GM21381 (cell line): ENCODE results near the gene CBX7.
A peak's percentile ranks its signal among the peaks of the same experiment; 100 is the strongest.

Experiments used
- ATAC-seq: cut with Tn5 transposase; IDR thresholded peaks from one replicate; pipeline ENCODE4 v1.9.1; 2021; ENCODE audit warnings: mild to moderate bottlenecking, moderate library complexity; ENCODE audit not compliant: unreplicated experiment

CBX7 gene

DNA sequence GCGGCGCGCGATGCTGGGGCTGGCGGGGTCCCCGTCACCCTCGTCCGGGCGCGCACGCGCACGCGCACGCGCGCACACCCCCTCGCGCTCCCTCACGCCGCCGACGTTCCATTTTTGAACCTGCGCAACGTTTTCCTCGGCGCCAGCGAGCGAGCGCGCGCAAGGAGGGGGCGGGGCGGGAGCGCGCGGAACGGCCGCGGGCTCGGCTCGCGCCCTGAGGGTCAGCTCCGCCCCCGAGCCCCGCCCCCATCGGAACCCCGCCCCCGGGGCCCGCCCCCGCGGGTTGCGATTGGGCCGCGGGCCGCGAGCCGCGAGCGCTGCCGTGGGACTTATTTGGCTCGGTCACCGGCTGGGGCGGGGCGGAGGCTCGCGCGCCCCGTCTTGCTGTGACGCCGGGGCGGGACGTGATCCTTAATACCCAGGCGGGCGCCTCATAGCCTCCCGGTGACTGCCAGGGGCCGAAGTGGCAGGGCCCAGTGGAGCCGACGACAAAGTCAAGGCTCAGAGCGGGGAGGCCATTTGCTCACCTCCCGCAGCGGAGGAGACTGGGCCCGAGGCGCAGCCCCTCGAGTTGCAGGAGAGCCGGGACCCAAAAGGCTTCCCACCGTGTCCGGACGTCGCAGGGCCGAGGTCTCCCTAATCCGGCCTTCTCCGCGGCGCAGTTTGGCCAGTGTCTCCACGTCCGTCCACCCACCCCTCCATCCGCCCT lies at the start of gene CBX7:
Gene CBX7, minus strand, starts transcription at position 170 of the 709 bp plus-strand sequence. CDS start 236 bp downstream, outside the sequence.
- ATAC-seq: peak; percentile 72

DNA sequence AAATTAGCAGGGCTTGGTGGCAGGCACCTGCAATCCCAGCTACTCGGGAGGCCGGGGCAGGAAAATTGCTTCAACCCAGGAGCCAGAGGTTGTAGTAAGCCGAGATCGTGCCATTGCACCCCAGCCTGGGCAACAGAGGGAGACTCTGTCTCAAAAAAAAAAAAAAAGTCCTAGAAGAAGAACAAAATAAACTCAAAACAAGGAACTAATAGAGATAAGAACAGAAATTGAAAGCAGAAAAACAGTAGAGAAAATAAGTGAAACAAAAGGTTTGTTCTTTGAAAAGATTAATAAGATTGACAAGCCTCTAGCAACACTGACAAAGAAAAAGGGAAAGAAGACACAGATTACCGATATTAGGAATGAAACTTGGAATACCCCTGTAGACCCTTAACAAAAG lies 45.1 kb upstream of the CBX7 start:
- no peak for ATAC-seq

DNA sequence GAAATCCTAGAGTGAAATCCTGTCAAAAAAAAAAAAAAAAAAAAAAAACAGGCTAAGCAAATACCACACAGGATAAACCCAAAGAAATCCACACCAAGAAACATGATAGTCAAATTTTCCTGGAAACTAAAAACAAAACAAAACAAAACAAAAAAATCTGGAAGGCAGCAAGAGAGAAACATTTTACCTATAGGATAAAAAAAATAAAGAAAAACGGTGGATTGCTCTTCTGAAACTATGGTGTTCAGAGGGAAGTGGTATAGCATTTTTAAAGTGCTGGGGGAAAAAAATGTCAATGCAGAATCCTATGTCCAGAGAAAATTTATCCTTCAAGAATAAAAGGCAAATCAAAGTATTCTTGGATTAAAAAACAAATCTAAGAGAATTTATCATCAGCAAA lies 41.6 kb upstream of the CBX7 start:
- no peak for ATAC-seq

DNA sequence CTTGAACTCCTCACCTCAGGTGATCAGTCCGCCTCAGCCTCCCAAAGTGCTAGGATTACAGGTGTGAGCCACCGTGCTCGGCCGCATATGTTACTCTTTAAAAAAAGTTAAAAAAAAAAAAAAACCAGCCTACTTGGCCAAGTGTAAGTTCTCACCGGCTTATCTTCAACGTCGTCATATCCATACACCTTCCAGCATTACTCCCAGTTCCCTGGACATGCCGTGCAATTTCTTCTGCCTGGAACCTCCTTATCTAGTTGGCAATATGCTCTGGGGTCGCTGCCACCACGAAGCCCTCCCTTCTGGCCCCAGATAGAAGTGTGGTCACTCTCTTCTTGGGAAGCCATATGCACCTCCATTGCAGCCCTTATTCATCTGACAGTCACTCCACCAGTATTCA lies 36.3 kb upstream of the CBX7 start:
- ATAC-seq: no peak

DNA sequence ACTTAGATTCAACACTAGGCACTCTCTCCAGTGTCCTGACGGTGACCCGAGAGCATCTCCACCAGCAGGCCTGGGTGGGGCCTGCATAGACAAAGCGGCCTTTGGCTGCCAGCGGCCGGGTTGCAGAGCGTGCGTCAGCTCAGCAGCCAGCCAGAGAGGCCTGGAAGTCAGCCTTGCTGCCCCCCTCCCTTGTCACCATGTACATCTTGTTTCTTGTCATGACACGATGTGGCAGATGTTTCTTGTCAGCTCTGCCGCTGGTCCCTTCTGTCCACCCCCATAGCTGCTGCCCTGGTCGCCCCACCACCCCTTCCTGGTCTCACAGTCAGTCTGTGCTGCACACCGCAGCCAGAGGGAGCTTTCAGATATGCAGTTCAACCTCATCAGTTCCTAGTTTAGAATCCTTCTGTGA lies 33.1 kb upstream of the CBX7 start:
- ATAC-seq: no peak

DNA sequence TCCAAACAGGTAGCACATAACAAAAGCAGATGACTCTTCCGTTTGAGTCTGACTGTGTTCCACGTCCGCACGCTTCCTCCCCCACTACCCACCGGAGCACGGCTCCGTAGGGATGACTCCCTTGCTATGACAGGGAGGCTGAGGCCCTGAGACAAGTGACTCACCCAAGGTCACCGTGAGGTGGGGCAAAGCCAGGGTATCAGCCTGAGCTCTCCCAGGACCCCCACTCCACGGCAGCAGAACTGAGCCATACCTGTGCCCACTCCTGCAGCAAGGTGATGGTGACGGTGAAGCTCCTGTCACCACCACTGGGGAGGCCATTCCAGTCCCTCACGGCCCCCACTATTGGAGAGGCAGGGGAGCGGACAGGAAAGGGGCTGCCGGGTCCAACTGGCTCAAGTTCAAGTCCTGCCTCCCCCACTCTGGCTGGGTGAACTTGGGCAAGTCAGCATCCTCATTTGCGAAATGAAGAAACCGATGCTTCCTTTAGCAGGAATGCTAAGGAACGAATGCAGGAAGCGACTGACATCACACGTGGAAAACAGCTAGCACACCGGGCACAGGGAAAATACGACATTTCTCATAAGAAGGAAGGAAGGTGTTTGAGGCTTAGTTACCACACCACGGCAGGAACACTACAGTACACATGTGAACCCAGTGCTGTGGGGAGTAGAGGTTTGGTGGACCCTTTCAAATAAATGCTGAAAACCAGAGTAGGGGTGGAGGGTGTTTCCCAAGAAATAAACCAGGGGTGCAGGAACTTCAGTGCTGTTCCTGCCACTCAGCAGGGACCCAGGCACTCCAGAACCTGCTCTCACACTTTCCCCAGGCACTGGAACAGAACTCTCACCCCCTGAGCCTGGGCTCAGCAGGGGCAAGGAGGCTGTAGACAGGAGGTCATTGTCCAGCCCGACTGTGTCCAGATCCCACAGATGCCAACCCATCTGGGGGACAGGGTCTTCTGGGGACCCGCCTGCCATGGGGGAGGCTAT lies 32.4 kb upstream of the CBX7 start:
- ATAC-seq: no peak

DNA sequence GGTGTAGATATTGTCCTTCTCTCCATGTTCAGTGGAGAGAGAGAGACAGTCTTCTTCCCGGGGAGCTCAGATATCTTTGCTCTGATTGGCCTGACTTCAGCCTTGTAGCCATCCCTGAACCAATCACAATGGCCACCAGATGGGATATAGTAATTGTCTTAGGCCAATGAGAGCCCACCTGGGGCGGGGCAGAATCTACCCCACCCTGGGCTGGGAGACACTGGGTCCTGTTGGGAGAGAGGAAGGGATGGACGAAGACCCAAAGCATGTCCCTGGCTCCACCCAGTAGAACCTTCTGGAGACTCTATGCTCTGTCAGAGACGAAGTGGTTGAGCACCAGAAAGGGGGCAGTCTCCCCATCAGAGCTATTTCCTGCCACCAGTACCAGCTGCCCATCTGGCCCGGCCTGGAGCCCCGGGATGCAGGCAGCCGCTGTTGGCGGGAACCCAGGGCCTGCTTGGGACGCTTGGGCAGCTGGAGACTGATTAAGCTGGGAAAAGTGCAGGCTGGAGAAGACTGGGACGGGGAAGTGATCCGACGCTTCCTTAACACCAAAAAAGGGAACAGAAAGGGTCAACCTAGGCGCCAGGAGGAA lies 31.6 kb upstream of the CBX7 start:
- no peak for ATAC-seq

DNA sequence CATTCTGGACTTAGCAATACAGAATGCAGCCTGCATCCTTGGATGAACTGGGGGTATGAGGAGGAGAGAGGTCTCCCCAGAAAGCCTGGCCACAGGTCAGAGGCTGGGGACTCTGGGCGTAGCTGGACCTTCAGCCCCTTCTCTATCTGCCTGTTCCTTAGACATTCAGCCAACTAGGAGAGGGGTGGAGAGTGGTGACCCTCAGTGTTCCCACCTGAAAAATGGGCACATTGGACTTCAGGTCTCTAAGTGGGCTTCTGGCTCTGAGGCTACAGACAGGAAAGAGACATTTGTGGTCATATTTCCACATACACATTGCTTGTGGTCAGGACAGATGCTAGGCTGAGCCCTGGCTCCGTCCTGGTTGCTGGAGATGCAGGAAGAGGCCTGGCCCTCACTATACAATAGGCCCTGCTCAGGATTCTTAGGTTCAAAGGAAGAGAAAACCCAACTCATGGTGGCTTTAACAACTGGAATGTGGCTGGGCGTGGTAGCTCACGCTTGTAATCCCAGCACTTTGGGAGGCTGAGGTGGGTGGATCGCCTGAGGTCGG lies 30.1 kb upstream of the CBX7 start:
- no peak for ATAC-seq

DNA sequence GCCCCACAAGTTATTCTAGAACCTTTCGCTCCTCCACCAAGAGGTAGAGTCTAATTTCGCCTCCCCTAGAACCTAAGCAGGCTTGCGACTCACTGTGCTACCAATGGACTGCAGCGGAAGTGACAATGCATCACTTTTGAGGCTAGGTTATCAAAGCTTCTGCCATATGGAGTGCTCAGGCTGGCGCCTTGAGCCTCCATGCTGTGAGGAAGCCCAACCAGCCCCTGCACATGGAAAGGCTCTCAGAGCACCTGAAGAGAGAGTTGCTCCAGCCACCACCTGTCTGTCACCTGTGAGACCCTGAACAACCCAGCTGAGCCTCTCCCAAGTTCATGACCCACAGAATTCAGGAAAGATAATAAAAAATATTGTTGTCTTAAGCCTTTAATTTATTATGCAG lies 29.3 kb upstream of the CBX7 start:
- ATAC-seq: no peak

DNA sequence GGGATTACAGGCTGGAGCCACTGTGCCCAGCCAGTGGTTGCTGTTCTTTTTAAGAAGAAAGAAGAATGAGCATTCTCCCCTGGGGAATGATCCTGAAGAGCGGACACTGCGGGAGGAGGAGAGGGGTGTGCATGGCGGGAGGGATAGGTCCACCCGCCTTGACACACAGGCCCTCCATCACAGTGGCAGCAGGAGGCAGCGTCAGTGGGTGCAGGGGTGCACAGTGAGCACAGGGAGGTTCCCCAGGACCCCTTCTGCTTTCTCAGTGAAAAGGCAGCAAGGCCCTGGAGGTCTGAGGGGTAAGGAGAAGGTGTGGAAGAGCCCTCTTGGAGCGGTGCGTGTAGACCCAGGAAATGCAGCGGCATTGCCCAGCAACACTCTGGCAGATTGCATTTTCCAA lies 28.9 kb upstream of the CBX7 start:
- no peak for ATAC-seq

DNA sequence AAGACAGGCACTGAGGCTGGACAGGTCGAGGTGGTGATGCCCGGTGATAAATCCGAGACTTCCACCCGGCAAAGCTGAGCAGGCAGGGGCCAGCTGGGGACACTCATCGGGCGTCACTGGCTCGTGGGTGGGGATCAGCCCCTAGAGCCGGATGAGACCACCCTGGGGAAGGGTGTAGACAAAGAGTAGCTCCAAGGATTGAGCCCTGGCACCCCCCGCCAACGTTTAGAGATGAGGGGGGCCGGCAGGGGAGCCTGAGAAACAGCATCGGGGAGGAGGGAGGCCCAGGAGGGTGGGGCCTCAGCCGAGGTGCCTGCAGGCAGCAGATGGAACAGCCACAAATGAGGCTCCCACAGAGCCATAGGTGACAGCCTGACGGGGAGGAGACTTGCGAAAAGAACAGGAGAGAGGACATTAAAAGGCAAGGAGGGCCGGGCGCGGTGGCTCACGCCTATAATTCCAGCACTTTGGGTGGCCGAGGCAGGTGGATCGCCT lies 27.4 kb upstream of the CBX7 start:
- ATAC-seq: no peak

DNA sequence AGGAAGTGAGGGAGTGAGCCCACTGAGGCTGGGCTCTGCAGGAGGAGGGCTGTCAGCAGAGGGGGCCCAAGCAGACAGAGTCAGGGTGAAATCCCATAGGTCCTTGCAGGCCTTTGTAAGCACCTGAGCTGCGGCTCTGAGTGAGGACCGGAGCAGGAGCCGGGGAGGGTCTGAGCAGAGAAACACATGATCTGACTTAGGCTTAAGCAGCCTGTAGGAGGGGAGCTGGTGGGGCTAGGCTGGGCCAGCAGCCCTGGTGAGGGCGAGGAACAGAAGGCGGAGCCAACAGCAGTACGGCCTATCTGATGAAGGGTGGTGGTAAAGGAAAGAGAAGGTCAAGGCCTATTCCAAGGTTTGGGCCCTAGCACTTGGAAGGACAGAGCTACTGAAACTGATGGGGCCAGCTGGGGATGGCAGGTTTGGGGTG lies 26.9 kb upstream of the CBX7 start:
- ATAC-seq: no peak

DNA sequence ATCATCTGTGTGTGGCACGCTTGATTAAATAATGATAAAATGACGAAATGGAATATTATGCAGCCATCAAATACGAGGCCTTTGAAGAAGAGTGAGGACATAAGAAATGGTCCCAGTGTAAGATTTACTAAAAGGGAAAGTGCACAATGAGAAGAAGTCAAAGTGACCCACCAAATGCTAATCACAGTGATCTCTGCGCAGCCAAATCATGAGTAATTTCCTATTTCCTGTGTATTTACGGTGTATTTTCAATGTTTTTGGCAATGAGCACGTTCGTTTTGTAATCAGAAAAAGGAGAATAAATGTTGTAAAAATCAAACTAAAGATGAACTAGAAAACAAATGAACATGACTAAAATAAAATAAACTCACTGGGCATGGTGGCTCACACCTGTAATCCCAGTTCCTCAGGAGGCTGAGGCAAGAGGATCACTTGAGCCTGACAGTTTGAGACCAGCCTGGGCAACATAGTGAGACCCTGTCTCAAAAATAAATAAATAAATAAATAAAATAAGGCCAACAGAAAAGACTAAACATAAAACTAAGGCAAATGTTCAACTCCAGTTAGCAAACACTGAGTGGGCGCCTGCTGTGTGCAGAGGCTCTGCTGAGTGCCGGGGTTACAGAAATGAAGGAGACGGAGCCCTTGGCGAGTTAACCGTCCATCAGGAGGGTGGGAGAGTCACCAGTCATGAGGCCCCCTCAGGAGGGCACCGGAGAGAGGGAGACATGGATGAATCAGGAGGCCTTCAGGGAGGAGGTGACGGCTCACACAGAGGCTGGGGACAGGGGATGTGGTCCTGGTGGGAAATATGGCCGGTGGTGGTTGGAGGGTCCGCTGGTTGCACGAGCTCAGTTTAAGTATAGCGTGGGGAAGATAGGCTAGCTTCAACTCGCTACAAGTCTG lies 26.0 kb upstream of the CBX7 start:
- no peak for ATAC-seq

DNA sequence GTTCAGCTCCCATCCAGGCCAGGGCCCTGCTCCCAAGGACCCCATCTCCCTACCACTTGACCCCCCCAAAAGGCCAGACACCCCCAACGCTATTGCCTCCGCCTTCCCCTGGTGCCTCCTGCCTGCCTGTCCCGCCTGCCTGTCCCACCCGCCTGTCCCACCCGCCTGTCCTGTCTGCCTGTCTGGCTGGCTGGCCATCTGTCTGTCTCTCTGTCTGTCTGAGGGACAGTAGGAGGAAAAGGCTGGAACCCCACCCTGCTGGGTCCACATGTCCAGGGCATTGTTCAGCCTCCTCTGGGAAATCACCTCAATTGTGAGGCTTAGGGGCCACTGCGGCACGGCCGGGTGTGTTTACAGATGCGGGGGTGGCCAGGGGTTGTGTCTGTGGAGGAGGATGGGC lies 25.3 kb upstream of the CBX7 start:
- no peak for ATAC-seq

DNA sequence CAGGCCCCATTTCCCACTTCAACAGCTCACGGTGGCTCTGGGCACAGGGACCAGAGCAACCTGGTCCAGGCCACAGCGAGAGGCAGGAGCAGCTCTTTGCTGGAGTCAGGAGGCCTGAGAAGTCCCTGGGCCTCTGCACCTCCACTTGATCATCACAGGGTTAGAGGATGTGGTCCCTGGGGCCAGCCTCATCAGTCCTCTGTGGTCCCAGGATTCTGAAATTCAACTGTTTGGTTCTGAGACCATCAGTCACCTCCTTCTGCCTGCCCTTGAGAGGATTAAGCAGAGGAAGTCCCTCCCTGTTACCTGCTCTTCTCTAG lies 24.9 kb upstream of the CBX7 start:
- ATAC-seq: no peak

DNA sequence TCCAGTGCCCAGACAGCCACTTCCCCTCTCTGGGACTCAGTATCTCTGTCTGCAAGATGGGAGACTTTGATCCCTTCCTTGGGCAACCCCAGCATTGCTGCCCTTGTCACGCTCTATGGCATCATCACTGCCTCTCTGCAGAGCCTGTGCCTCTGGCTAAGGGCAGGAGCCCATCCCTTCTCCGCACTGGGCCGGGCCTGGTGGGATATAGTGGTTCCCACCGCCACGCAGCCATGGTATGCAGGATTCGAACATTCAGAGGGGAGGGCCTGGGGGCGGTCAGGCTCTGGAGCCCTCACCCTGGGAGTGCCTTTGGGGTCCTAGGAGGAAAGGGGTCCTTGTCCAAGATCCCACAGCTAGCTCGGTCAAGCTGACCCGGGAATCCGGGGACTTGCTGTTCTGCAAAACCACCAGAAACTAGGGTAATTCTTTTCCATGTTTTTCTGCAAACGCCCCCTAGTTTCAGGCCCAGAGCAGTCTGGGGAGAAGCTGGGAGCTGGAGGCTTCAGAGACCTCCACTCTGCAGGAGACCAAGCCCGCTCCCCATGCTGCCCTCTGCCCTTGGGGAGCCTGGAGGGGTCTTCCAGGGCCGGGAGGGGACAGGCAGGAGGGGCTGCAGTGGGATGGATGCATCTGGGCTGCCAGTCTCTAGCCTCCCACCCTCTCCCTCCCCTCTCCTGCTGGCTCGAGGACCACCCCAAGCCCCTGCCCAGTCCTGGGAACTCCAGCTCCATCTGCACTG lies 24.4 kb upstream of the CBX7 start:
- ATAC-seq: no peak

DNA sequence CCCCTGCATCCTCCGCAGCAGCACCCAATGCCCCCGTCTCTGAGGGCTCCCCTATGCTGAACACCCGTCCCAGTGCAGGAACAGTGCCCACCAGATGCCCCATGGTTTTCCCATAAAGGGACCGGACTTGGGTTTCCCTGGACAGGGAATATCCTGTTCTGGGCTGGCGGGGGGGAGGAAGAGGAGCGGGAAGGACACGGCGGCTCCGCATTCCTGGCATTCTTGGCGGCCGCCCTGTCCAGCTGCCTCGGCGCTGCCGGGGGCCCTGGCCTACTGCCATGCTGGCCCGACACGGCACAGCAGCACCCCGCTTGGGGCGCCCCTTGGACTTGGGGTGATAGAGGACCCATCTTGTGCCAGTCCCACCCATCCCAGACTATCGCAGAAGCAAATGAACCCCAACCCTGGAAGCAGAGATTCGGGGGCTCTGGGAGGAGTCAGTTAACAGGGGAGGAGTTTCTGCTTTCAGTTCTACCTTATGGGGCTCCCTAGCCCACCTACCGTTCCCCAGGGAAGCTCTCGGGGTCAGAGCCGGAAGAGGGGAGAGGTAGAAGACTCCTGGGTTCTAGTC lies 23.7 kb upstream of the CBX7 start:
- no peak for ATAC-seq

DNA sequence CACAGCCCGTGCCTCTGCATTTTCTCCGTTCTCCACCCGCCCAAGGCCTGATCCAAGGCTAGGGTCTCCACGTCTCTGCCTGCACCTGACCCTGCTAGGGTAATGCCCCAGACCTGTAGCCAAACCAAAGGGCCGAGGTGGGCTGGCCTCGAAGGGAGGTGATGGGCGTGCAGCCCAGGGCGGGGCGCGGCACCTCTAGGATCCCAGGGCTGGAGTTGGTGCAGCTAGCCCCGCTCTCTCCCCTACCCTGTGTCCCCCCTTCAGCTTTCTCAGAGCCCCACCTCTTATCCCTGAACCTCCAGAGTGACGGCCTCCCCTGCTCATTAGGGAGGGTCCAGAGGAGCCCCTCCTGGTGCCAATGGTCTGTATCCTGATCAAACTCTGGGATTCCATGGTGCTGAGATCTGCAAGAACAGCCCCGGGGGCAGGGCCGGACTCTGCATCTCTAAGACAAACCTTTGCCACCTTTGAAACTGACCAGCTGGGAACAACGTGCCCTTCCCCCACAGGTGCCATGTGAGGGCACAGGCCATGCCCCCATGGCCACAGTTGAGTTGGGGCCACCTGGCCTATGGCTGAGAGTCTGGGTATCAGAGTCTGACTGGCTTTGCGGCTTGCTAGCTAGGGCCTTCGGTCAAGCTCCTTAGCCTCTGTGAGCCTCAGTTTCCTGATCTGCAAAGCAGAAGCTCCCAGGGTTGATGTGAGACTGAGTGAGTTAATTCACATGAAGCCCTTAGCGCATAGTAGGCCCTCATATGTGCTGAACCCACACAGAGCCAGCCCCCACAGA lies 23.1 kb upstream of the CBX7 start:
- ATAC-seq: no peak
